NT2/D1 (cell line): ENCODE results near the gene POLR2J.

Experiments
- SUZ12 ChIP-seq: IDR thresholded peaks from 2 replicates; pipeline ENCODE4 v1.6.1; 2011; ENCODE audit not compliant: insufficient read length, insufficient read depth; ENCODE audit errors: extremely low read depth
- ZNF274 ChIP-seq: IDR thresholded peaks from 2 replicates; pipeline ENCODE4 v1.6.1; 2011; ENCODE audit warnings: mild to moderate bottlenecking, low read depth, low read length

DNA sequence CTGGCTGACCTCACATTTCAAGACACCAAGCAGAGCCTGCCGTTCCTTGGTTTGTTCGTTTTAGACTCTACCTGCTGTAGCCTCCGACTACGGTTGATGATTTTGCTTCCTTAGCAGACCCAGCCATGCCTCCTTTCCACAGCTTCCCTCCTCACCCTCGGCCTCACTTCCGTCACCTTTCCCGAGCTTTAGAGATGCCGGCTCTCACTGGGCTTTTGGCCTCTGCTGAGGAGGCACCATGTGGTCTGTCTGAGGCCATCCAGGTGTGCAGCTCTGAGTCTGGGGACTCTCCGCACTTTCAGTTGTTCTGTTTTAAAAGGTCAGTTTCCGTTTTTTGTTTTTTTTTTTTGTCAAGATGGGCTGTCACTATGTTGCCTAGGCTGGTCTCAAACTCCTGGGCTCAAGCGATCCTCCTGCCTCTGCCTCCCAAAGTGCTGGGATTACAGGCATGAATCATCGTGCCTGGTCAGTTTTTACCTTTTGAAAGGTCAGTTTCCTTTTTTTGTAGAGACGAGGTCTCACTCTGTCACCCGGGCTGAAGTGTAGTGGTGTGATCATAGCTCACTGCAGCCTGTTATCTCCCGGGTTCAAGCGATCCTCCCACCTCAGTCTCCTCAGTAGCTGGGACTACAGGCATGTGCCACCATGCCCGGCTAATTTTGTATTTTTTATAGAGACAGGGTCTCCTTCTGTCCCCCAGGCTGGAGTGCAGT is 33.6 kb downstream of the POLR2J start:
- TF ChIP-seq SUZ12 = no peak
- TF ChIP-seq ZNF274 = no peak
